Gastroesophageal sphincter (tissue), 3 donors: ENCODE results near the gene NAT8L.

ENCODE experiments used
- EP300 ChIP-seq: sonication (generic); formaldehyde crosslinking; IDR thresholded peaks from one replicate; pipeline ENCODE4 v1.6.1; 2017; ENCODE audit warnings: antibody characterized with exemption, mild to moderate bottlenecking
- POLR2A ChIP-seq, 2 donors: fragments of 450-650 bp; IDR thresholded peaks; one replicate each; pipeline ENCODE4 v1.6.1; 2017; ENCODE audit warnings: antibody characterized with exemption in 2 of 2, mild to moderate bottlenecking in 2 of 2, moderate library complexity in 1 of 2
- POLR2AphosphoS5 ChIP-seq: sonication (generic); formaldehyde crosslinking; IDR thresholded peaks from one replicate; pipeline ENCODE4 v1.6.1; 2017; ENCODE audit warnings: antibody characterized with exemption
- TF ChIP-seq, protein P1 (sequence below), 4 experiments: fragments of 200-600 bp in 2 of 4; fragments of 450-650 bp in 2 of 4; sonication (generic) in 1 of 4; IDR thresholded peaks; one replicate each; pipeline ENCODE4 v1.5.1; 2017 to 2019; ENCODE audit warnings: antibody characterized with exemption in 4 of 4, mild to moderate bottlenecking in 2 of 4, moderate library complexity in 2 of 4

DNA sequence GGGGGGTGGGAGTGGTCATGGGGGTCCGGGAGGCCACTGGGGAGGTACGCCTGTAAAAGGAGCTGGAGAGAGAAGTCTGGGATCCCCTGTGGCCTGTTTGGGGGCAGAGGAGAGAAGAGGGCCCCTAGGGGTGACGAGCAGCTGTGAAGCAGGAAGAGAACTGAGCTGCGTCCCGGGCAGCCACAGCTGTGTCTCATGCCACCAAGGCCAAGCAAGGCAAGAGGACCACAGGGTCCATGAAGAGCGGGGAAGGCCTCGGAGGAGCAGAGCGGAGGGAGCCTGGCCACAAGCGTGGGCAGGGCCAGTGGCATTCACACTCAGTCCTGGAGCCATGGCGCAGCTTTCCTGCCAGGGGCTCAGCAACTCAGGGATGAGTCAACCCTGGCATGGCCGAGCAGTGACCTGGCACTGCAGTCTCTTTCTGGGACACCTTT lies 13.6 kb upstream of the NAT8L start:
- TF ChIP-seq EP300, result no peak
- TF ChIP-seq POLR2AphosphoS5, result no peak
- no peak for TF ChIP-seq POLR2A (IDR thresholded peaks at IDR 0.05)
- TF ChIP-seq, protein P1, sequence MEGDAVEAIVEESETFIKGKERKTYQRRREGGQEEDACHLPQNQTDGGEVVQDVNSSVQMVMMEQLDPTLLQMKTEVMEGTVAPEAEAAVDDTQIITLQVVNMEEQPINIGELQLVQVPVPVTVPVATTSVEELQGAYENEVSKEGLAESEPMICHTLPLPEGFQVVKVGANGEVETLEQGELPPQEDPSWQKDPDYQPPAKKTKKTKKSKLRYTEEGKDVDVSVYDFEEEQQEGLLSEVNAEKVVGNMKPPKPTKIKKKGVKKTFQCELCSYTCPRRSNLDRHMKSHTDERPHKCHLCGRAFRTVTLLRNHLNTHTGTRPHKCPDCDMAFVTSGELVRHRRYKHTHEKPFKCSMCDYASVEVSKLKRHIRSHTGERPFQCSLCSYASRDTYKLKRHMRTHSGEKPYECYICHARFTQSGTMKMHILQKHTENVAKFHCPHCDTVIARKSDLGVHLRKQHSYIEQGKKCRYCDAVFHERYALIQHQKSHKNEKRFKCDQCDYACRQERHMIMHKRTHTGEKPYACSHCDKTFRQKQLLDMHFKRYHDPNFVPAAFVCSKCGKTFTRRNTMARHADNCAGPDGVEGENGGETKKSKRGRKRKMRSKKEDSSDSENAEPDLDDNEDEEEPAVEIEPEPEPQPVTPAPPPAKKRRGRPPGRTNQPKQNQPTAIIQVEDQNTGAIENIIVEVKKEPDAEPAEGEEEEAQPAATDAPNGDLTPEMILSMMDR (IDR thresholded peaks at IDR 0.05), result no peak
